ENCODE results near the gene PYGL.

The PYGL gene

GRCh38 chr14:50937800-50938199 is 6.5 kb downstream of the PYGL start:
- H3K27me3 ChIP-seq (ENCODE audit: insufficient read depth, low read length), result no peaks in the 10 kb centered on the region
- H2AFZ ChIP-seq (ENCODE audit: low read length, unreplicated experiment), result no peak overlapping the region
- peaks cover 24% of the 10 kb centered on the region for H3K4me1 ChIP-seq (ENCODE audit: control insufficient read depth, insufficient read depth, low read length, unreplicated experiment)
- peaks cover 48% of the 10 kb centered on the region for H3K79me2 ChIP-seq (ENCODE audit: control insufficient read depth, insufficient read depth, low read length, unreplicated experiment)
- H3K27ac ChIP-seq (ENCODE audit: low read depth, low read length), result 0 out of 2 replicates have a peak overlapping the region, but pooled peaks have one; percentile 15
- H3K36me3 ChIP-seq (ENCODE audit: insufficient read depth, low read length), result peaks cover 44% of the 10 kb centered on the region
- no peak overlapping the region for H3K4me3 ChIP-seq (ENCODE audit: low read depth, low read length)

DNA sequence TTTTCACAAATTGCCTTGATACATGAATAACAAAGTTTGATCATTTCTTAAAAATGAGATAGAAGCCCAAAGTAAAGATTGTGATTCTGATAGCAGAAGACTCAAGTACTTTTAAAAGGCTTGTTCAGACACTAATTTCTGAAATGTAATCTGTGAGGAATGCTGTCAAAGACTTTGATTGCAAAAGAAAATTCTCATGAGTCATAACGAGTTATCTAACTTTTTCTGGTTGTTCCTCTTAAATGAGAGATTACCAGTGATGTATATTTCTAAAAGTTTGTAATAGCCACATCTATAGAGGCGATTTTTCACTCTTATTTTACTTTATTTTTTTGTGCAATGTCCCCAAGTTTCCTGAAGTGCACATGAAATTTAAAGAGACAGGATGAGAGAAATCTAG is 7.0 kb downstream of the PYGL start:
- Histone ChIP-seq H3K4me1 (ENCODE audit: control insufficient read depth, insufficient read depth, low read length, unreplicated experiment) (peaks cover 24% of the 10 kb centered on the region), H3K79me2 (ENCODE audit: control insufficient read depth, insufficient read depth, low read length, unreplicated experiment) (peaks cover 43% of the 10 kb centered on the region), H2AFZ (ENCODE audit: low read length, unreplicated experiment) (no peak overlapping the region), H3K27me3 (ENCODE audit: insufficient read depth, low read length) (no peaks in the 10 kb centered on the region), H3K4me3 (ENCODE audit: low read depth, low read length) (no peak overlapping the region; the same call in 1 of the 2 replicates), H3K36me3 (ENCODE audit: insufficient read depth, low read length) (peaks cover 49% of the 10 kb centered on the region), H3K27ac (ENCODE audit: low read depth, low read length) (peak overlapping the region; percentile 48)

DNA sequence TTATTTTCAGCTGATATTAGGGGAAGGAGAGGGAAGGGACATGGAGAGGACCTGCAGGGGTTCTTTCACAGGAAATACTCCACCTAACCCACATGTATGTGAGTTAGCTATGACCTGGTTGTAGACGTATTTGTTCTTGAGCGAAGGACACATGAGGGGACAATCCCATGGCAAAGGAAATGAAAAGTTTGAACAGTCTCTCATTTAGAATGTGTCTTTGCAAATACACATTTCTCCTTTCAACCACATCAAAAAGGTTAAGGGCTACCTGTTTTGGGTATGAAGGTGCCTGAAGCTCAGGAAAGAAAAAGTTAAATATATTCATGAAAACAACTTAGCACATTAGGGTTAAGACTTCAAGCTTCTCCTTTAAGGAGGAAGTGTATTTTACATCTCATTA is 7.4 kb downstream of the PYGL start:
- Histone ChIP-seq H3K27ac (ENCODE audit: low read depth, low read length) (peak overlapping the region; percentile 48), H3K27me3 (ENCODE audit: insufficient read depth, low read length) (no peaks in the 10 kb centered on the region), H3K36me3 (ENCODE audit: insufficient read depth, low read length) (peaks cover 48% of the 10 kb centered on the region), H3K4me1 (ENCODE audit: control insufficient read depth, insufficient read depth, low read length, unreplicated experiment) (peaks cover 24% of the 10 kb centered on the region), H2AFZ (ENCODE audit: low read length, unreplicated experiment) (no peak overlapping the region), H3K79me2 (ENCODE audit: control insufficient read depth, insufficient read depth, low read length, unreplicated experiment) (peaks cover 39% of the 10 kb centered on the region), H3K4me3 (ENCODE audit: low read depth, low read length) (no peak overlapping the region; the same call in 1 of the 2 replicates)

GRCh38 chr14:50936016-50936340 is 8.3 kb downstream of the PYGL start:
- H2AFZ ChIP-seq (ENCODE audit: low read length, unreplicated experiment), result no peak overlapping the region
- no peak overlapping the region for H3K4me3 ChIP-seq (ENCODE audit: low read depth, low read length)
- peaks cover 50% of the 10 kb centered on the region for H3K36me3 ChIP-seq (ENCODE audit: insufficient read depth, low read length)
- no peaks in the 10 kb centered on the region for H3K27me3 ChIP-seq (ENCODE audit: insufficient read depth, low read length)
- H3K27ac ChIP-seq (ENCODE audit: low read depth, low read length), result no peak overlapping the region
- H3K4me1 ChIP-seq (ENCODE audit: control insufficient read depth, insufficient read depth, low read length, unreplicated experiment), result peaks cover 24% of the 10 kb centered on the region
- H3K79me2 ChIP-seq (ENCODE audit: control insufficient read depth, insufficient read depth, low read length, unreplicated experiment), result peaks cover 32% of the 10 kb centered on the region

GRCh38 chr14:50935126-50936015 is 8.9 kb downstream of the PYGL start:
- no peak overlapping the region for H3K4me3 ChIP-seq (ENCODE audit: low read depth, low read length)
- H3K4me1 ChIP-seq (ENCODE audit: control insufficient read depth, insufficient read depth, low read length, unreplicated experiment), result peaks cover 24% of the 10 kb centered on the region
- H2AFZ ChIP-seq (ENCODE audit: low read length, unreplicated experiment), result no peak overlapping the region
- H3K79me2 ChIP-seq (ENCODE audit: control insufficient read depth, insufficient read depth, low read length, unreplicated experiment), result peaks cover 28% of the 10 kb centered on the region
- H3K36me3 ChIP-seq (ENCODE audit: insufficient read depth, low read length), result peaks cover 53% of the 10 kb centered on the region
- H3K27me3 ChIP-seq (ENCODE audit: insufficient read depth, low read length), result no peaks in the 10 kb centered on the region
- no peak overlapping the region for H3K27ac ChIP-seq (ENCODE audit: low read depth, low read length)

DNA sequence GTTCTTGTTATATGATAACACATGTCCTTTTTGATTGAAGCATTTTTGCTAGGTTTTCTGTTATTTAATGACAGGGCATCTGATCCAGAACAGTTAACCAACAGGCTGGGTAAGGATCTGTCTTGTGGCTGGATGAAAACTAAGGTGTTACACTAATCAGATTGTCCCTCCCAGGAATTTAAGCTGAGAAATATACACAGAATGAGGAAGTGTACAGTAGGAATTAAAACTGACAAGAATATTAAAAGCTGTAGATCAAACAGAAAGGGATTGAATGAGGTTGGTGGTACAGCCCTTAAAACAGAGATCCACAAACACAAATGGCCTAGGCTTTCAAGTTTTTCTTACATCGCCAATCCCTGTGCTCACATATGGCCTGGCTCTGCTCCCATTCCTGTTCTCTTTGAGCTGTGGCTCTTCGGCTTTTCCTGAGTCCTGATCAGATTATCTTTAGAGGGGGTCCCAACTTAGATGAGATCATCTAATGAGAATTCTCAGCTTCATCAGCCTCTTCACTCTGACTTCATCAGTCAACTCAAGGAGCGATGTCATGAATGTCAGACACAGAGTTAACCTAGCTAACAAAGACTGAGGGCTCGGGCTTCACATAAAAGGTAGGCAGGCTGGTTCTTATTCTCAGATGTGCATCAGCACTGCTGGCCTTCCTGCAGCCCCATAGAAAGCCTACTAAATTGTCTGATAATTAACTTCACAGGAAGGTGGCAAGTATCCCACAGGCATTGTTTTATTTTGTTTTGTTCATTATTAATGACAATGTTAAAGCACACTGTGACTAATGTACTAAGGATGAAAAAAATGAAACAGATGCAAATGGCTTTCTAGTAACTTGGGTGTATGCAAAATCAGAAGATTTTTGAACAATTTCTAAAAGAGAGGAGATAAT is 11.4 kb downstream of the PYGL start:
- peaks cover 17% of the 10 kb centered on the region for H3K4me1 ChIP-seq (ENCODE audit: control insufficient read depth, insufficient read depth, low read length, unreplicated experiment)

DNA sequence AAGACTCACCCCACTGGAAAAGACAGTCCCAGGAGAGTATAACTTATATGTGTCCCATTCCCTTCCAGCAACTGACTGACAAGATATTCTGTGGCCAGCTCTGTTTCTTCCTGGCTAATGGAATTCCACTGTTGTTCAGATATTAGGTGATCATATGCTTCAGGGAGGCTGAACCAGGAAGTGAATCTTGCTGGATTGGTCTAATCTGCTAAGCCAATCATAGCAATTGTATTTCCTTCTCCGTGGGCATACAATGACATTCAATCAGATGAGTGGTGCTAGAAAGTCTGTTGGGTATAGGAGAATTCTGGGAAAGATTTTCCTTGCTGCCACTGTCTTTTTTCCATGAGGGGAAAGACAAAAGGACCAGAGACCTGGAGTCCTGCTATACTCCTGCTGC is 12.1 kb downstream of the PYGL start:
- Histone ChIP-seq H3K4me3 (ENCODE audit: low read depth, low read length) (no peak overlapping the region), H3K36me3 (ENCODE audit: insufficient read depth, low read length) (peaks cover 72% of the 10 kb centered on the region)

More for the DNA sequence above, 11.4 kb downstream of the PYGL start:
- H3K27ac ChIP-seq (ENCODE audit: low read depth, low read length), result no peak overlapping the region
- H3K79me2 ChIP-seq (ENCODE audit: control insufficient read depth, insufficient read depth, low read length, unreplicated experiment), result peaks cover 14% of the 10 kb centered on the region
- H3K36me3 ChIP-seq (ENCODE audit: insufficient read depth, low read length), result peaks cover 68% of the 10 kb centered on the region
- H3K4me3 ChIP-seq (ENCODE audit: low read depth, low read length), result no peak overlapping the region
- H3K27me3 ChIP-seq (ENCODE audit: insufficient read depth, low read length), result no peaks in the 10 kb centered on the region
- no peak overlapping the region for H2AFZ ChIP-seq (ENCODE audit: low read length, unreplicated experiment)

GRCh38 chr14:50931559-50931958 is 12.7 kb downstream of the PYGL start:
- H3K79me2 ChIP-seq (ENCODE audit: control insufficient read depth, insufficient read depth, low read length, unreplicated experiment), result peaks cover 10% of the 10 kb centered on the region
- no peak overlapping the region for H2AFZ ChIP-seq (ENCODE audit: low read length, unreplicated experiment)
- H3K4me1 ChIP-seq (ENCODE audit: control insufficient read depth, insufficient read depth, low read length, unreplicated experiment), result peaks cover 4% of the 10 kb centered on the region
- peaks cover 72% of the 10 kb centered on the region for H3K36me3 ChIP-seq (ENCODE audit: insufficient read depth, low read length)
- no peak overlapping the region for H3K4me3 ChIP-seq (ENCODE audit: low read depth, low read length)
- no peak overlapping the region for H3K27ac ChIP-seq (ENCODE audit: low read depth, low read length)
- no peaks in the 10 kb centered on the region for H3K27me3 ChIP-seq (ENCODE audit: insufficient read depth, low read length)

More for the DNA sequence above, 12.1 kb downstream of the PYGL start:
- Histone ChIP-seq H3K27me3 (ENCODE audit: insufficient read depth, low read length) (no peaks in the 10 kb centered on the region), H3K27ac (ENCODE audit: low read depth, low read length) (no peak overlapping the region), H2AFZ (ENCODE audit: low read length, unreplicated experiment) (no peak overlapping the region), H3K79me2 (ENCODE audit: control insufficient read depth, insufficient read depth, low read length, unreplicated experiment) (peaks cover 14% of the 10 kb centered on the region), H3K4me1 (ENCODE audit: control insufficient read depth, insufficient read depth, low read length, unreplicated experiment) (peaks cover 10% of the 10 kb centered on the region)

DNA sequence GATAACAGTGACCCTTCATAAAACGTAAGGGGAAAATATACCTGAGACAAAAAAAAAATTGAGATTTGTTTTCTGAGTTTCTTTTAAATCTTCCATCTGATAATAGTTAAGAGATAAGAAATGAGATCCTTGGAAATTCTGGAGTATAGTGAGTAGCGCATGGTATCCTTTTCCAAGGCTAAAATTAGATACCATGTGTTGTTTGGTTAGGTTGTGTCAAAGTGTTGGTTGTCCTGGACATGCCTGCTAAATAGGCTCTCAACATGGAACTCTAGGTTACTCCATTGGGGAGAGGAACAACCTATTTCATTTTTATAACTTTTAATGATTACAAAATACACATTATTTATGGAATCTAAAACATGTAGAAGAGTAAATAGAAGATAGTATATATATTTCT is 14.8 kb downstream of the PYGL start:
- H3K4me1 ChIP-seq (ENCODE audit: control insufficient read depth, insufficient read depth, low read length, unreplicated experiment), result peaks cover 4% of the 10 kb centered on the region
- no peak overlapping the region for H2AFZ ChIP-seq (ENCODE audit: low read length, unreplicated experiment)
- H3K36me3 ChIP-seq (ENCODE audit: insufficient read depth, low read length), result peaks cover 59% of the 10 kb centered on the region

GRCh38 chr14:50928002-50928635 is 16.2 kb downstream of the PYGL start:
- H3K79me2 ChIP-seq (ENCODE audit: control insufficient read depth, insufficient read depth, low read length, unreplicated experiment), result no peaks in the 10 kb centered on the region
- no peaks in the 10 kb centered on the region for H3K27me3 ChIP-seq (ENCODE audit: insufficient read depth, low read length)
- peaks cover 57% of the 10 kb centered on the region for H3K36me3 ChIP-seq (ENCODE audit: insufficient read depth, low read length)
- no peak overlapping the region for H3K4me3 ChIP-seq (ENCODE audit: low read depth, low read length)
- H3K27ac ChIP-seq (ENCODE audit: low read depth, low read length), result no peak overlapping the region
- no peak overlapping the region for H2AFZ ChIP-seq (ENCODE audit: low read length, unreplicated experiment)
- peaks cover 4% of the 10 kb centered on the region for H3K4me1 ChIP-seq (ENCODE audit: control insufficient read depth, insufficient read depth, low read length, unreplicated experiment)

More for the DNA sequence above, 14.8 kb downstream of the PYGL start:
- Histone ChIP-seq H3K4me3 (ENCODE audit: low read depth, low read length) (no peak overlapping the region), H3K27me3 (ENCODE audit: insufficient read depth, low read length) (no peaks in the 10 kb centered on the region), H3K27ac (ENCODE audit: low read depth, low read length) (no peak overlapping the region), H3K79me2 (ENCODE audit: control insufficient read depth, insufficient read depth, low read length, unreplicated experiment) (no peaks in the 10 kb centered on the region)
